NT2/D1 (cell line): ENCODE results near the gene LIPC.

ENCODE experiments used
- YY1 ChIP-seq: IDR thresholded peaks from 2 replicates; pipeline ENCODE4 v1.6.1; 2011; ENCODE audit not compliant: insufficient read length, insufficient read depth
- ZNF274 ChIP-seq: IDR thresholded peaks from 2 replicates; pipeline ENCODE4 v1.6.1; 2011; ENCODE audit warnings: mild to moderate bottlenecking, low read depth, low read length

DNA sequence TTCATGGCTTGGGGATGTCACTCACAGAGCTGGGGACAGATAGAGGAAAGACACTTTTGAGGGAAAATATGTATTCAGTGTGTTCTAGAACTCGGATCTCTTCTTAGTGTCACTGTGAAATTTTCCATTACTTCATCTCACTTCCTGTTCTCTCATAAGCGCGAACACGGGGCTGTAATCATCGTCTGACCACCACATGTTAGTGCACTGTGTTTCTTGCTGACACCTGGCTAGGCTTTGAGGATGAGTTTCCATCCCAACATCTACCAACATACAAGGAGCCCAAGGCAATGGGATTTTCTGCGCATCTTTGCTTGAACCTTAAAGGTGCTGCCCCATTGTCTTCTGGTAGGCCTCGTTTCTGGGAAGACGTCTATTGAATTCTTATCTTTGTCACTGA is 84.0 kb downstream of the LIPC start:
- TF ChIP-seq ZNF274 (no peak), YY1 (no peak)
